Endothelial cell of umbilical vein (primary cell): Measurements from ENCODE around the gene ANKMY1.

ENCODE experiments used
- FOS ChIP-seq: IDR thresholded peaks from 2 replicates; pipeline ENCODE4 v1.6.1; 2011; ENCODE audit warnings: mild to moderate bottlenecking, low read length, moderate library complexity, borderline replicate concordance; ENCODE audit not compliant: insufficient read depth
- MAX ChIP-seq: IDR thresholded peaks from 2 replicates; pipeline ENCODE4 v1.6.1; 2011; ENCODE audit not compliant: insufficient read depth, insufficient read length
- POLR2A ChIP-seq: IDR thresholded peaks from 2 replicates; pipeline ENCODE4 v1.6.1; 2012; ENCODE audit warnings: low read depth, mild to moderate bottlenecking, control low read depth, low read length

- TF ChIP-seq POLR2A (no peak), FOS (no peak), MAX (no peak)
Observed at GRCh38 chr2:240554767-240555493, 2.9 kb downstream of the ANKMY1 start.
